Measurements from ENCODE around the gene GDPGP1.

The GDPGP1 gene

DNA sequence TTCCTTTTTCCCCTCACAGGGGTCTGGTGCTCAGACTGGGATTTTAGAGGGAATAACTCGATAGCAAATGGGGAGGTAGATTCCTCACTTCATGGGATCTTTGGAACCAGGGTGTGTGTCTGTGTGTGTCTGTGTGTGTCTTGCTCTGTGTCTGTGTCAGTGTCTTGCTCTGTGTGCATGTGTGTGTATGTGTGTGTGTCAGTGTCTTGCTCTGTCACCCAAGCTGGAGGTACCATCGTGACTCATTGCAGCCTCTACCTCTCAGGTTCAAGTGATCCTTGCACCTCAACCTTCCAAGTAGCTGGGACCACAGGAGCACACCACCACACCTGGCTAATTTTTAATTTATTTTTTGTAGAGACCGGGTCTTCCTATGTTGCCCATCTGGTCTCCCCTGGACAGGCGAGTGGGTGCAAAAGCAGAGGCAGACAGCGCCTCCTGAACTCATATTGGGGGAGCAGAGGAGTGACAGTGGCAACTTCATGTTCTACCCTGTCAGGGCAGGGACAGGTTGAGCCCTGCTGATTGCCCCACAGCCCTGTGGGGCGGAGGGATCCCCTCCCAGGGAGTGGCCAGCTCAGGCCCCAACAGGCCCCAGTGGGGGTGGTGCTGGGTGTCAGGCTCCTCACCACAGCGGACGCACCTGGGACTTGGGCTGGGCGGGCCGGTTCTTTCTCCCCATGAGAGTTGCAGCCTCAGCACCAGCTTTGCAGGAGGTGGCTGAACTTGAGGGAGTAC is 43.2 kb upstream of the GDPGP1 start:
- TF ChIP-seq, protein P1, sequence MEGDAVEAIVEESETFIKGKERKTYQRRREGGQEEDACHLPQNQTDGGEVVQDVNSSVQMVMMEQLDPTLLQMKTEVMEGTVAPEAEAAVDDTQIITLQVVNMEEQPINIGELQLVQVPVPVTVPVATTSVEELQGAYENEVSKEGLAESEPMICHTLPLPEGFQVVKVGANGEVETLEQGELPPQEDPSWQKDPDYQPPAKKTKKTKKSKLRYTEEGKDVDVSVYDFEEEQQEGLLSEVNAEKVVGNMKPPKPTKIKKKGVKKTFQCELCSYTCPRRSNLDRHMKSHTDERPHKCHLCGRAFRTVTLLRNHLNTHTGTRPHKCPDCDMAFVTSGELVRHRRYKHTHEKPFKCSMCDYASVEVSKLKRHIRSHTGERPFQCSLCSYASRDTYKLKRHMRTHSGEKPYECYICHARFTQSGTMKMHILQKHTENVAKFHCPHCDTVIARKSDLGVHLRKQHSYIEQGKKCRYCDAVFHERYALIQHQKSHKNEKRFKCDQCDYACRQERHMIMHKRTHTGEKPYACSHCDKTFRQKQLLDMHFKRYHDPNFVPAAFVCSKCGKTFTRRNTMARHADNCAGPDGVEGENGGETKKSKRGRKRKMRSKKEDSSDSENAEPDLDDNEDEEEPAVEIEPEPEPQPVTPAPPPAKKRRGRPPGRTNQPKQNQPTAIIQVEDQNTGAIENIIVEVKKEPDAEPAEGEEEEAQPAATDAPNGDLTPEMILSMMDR (IDR thresholded peaks at IDR 0.05; ENCODE audit: insufficient read depth, low read depth, low read length, missing control alignments), result no peak
- peak; percentile 97 for DNase-seq (ENCODE audit: low read depth)
- no peak overlapping the region for H3K4me3 ChIP-seq (ENCODE audit: low read length)

DNA sequence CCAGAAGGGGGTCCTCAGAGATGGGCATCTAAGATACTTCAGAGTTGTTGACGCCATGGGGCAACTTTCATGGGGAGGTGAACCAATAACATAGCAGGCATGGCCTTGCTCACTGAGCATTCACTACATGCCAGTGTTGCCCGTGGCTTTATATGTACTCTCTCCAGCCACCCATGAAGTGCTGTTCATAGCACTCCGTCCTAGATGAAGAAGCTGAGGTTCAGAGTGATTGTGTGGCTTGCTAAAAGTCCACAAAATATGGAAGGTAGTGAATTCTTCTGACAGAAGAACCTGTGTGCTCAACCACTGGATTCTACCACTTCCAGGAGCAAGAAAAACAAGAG is 42.7 kb upstream of the GDPGP1 start:
- peak overlapping the region; percentile 5 for H3K4me3 ChIP-seq (ENCODE audit: low read length)
- DNase-seq (ENCODE audit: low read depth), result no peak
- TF ChIP-seq, protein P1 (IDR thresholded peaks at IDR 0.05; ENCODE audit: insufficient read depth, low read depth, low read length, missing control alignments), result no peak

DNA sequence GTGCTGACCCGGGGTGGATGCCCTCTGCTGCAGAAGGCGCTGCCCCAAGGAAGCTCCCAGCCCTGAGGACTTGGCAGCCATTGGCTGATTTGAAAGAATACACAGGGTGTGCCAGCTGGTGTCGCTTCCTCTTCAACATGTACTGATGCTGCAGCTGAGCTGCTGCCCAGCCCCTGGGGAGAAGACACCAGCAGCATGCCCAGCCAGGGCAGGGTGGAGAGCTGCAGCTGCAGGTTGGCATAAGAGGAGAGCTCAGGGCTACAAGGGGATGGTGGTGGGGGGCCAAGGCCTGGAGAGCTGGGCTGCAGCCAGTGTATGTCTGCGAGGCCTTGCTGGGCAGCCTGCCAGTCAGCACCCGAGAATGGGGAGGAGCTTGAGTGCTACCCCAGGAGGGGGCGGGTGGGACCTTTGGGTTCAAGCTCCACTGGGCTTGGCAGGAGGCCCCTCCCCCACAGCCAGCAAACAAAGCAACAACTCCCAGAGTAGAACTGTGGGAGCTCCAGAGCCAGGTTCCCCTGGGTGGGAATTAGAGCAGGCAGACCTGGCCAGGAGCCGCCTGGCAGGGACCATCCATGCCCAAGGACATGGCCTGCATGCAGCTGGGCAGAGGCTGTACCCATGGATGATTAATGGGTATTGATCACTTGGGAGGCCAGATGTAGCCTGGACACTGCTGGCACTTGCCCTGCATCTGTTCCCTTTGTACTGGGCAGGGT is 42.1 kb upstream of the GDPGP1 start:
- peak; percentile 72 for DNase-seq (ENCODE audit: low read depth)
- TF ChIP-seq, protein P1 (IDR thresholded peaks at IDR 0.05; ENCODE audit: insufficient read depth, low read depth, low read length, missing control alignments), result no peak
- peak overlapping the region; percentile 29 for H3K4me3 ChIP-seq (ENCODE audit: low read length)

DNA sequence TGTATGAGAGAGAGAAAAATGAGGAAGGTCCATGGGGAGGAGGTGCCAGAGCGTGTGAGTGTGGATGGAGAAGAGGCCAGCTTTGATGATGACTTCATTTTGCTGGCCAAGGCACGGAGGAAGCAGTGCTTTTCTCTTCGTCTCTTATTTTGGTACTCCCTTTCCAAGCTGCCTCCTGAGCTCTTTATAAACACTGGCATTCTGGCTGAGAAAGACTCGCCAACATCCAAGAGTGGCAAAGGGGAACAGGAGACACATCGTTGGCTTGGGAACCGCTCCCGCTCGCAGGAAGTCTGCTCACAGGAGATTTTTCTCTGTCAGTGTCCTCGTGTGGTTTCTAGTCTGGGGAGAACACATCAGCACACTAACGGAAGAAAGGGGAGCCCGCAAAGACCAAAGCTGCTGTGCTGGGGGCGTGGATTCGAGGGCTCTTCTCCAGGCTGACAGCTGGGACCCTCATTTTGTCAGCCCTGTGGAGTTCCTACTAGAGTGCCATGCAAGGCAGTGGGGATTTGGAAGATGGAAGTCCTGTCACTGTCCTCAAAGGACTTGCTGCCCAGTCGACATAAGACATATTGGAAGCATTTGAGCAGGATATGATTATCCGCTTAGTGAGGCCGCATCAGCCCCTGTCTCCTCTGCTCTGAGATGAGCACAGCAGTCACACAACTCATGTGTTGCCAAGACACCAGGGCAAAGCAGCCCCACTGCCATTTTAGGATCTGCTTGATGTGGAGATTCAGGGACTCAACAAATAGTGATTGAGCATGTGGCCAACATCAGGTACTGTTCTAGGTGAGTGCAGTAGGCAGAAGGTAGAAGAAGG is 40.8 kb upstream of the GDPGP1 start:
- TF ChIP-seq, protein P1 (IDR thresholded peaks at IDR 0.05; ENCODE audit: insufficient read depth, low read depth, low read length, missing control alignments), result no peak
- no peak overlapping the region for H3K4me3 ChIP-seq (ENCODE audit: low read length)
- DNase-seq (ENCODE audit: low read depth), result no peak

DNA sequence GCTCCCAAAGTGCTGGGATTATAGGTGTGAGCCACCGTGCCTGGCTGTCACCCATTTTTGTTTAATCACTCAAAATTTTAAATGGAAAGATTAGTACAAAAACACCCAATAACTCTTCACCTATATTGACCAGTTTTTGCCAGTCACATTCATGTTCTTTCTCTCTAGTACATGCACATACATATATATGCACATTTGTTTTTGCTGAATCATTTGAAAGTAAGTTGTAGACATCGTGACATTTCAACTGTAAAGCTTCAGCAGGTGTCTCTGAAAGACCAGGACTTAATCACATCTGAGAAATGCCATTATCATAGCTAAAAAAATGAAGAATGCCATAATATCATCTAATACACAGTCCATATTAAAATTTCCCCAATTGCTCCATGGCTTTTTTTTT is 39.4 kb upstream of the GDPGP1 start:
- TF ChIP-seq, protein P1 (IDR thresholded peaks at IDR 0.05; ENCODE audit: insufficient read depth, low read depth, low read length, missing control alignments), result no peak
- DNase-seq (ENCODE audit: low read depth), result no peak
- no peak overlapping the region for H3K4me3 ChIP-seq (ENCODE audit: low read length)

DNA sequence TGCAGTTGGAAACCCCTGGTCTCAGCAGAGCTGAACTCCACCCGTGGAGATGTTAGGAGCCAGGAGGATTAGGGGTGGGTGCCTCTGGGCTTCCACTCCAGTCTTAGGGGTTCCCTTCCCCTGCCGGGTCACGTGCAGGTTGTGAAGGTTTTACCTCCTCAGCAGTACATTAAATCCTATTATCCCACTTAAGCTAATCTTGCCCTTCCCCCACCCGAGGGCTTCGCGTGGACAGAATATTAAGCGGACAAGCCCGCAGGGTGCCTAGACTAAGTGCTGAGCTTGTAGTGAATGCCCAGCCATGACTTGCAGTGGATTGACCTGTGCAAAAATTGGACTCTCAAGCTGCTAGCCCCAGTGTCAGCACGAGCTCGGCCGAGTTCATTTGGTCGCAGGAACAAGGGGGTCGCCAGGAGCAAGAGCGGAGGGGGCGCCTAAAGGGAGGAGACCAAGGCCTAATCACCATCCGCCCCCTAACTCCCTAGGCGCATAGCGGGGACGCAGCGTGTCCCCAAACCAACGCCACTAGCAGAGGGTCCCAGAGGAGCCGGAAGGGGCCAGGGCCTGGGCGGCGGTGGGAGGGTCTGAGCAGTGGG is 33.4 kb upstream of the GDPGP1 start:
- TF ChIP-seq, protein P1 (IDR thresholded peaks at IDR 0.05; ENCODE audit: insufficient read depth, low read depth, low read length, missing control alignments), result no peak
- H3K4me3 ChIP-seq (ENCODE audit: low read length), result peak overlapping the region; percentile 89
- no peak for DNase-seq (ENCODE audit: low read depth)
